Measurements from ENCODE around the gene CTSL.

Gene CTSL

DNA sequence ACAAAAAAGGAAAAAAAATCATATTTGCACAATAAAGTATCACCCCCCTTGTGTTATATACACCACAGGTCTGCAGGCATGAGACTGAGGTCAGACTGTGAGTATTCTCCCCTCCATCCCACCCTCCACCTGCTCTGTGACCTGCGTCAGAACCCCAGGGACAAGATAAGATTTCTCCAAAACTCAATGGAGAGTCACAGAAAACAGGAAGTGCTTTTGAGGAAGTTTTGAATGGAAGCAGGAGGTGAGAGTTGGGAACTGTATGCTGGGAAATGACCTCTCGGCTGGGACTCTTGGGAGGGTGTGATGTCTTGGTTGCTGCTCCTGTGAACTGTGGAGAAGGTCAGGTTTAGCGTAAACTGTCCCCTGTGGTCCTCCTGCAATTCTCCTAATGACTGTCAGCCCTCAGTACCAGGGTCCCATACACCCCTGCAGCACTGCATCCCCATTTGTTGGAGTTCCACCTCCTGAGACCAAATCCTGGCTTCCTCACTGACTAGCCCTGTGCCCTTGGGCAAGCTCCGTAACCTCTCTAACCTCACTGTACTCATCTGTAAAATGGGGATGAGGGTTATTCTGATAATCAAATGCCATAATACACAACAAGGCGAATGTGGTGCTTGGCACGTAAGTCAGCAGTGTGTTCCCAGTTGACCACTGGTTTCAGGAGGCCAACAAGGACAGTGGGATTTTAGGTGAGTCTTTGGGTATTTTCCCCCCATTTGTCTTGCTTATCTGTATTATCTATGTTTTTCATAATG, 6.9 kb upstream of the CTSL start:
- TF ChIP-seq, protein P1, sequence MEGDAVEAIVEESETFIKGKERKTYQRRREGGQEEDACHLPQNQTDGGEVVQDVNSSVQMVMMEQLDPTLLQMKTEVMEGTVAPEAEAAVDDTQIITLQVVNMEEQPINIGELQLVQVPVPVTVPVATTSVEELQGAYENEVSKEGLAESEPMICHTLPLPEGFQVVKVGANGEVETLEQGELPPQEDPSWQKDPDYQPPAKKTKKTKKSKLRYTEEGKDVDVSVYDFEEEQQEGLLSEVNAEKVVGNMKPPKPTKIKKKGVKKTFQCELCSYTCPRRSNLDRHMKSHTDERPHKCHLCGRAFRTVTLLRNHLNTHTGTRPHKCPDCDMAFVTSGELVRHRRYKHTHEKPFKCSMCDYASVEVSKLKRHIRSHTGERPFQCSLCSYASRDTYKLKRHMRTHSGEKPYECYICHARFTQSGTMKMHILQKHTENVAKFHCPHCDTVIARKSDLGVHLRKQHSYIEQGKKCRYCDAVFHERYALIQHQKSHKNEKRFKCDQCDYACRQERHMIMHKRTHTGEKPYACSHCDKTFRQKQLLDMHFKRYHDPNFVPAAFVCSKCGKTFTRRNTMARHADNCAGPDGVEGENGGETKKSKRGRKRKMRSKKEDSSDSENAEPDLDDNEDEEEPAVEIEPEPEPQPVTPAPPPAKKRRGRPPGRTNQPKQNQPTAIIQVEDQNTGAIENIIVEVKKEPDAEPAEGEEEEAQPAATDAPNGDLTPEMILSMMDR (IDR thresholded peaks at IDR 0.05; ENCODE audit: low read depth, low read length, missing control alignments) = no peak
- DNase-seq (ENCODE audit: low read depth) = no peak
- no peak overlapping the region for H3K4me3 ChIP-seq (ENCODE audit: low read depth, low read length)

DNA sequence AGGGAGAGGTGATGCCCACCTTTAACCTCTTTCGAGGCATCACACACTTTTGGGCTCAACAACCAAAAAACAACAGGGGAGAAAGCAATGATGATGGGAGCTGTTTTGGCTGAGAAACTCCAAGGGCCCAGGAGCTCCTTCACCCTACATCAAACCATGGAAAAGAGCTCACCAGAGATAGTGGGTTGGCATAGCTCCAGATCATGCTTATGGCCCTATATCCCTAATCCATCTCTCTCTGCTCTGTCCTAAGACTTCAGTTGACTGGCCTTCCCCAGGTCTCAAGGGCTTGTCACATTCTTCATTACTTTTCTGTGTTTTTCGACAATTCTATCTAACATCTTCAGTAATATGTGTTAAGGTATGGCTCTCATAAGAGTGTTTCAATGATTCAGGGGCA, 5.7 kb upstream of the CTSL start:
- no peak overlapping the region for H3K4me3 ChIP-seq (ENCODE audit: low read depth, low read length)
- TF ChIP-seq, protein P1 (IDR thresholded peaks at IDR 0.05; ENCODE audit: low read depth, low read length, missing control alignments) = no peak
- no peak for DNase-seq (ENCODE audit: low read depth)

- DNase-seq (ENCODE audit: low read depth) = no peak
- TF ChIP-seq, protein P1 (IDR thresholded peaks at IDR 0.05; ENCODE audit: low read depth, low read length, missing control alignments) = no peak
- H3K4me3 ChIP-seq (ENCODE audit: low read depth, low read length) = no peak overlapping the region
These were observed 3.4 kb upstream of the CTSL start for GRCh38 chr9:87722393-87723088.

GRCh38 chr9:87725356-87725899, 491 bp upstream of the CTSL start:
- TF ChIP-seq, protein P1 (IDR thresholded peaks at IDR 0.05; ENCODE audit: low read depth, low read length, missing control alignments) = no peak
- no peak overlapping the region for H3K4me3 ChIP-seq (ENCODE audit: low read depth, low read length)
- no peak for DNase-seq (ENCODE audit: low read depth)

DNA sequence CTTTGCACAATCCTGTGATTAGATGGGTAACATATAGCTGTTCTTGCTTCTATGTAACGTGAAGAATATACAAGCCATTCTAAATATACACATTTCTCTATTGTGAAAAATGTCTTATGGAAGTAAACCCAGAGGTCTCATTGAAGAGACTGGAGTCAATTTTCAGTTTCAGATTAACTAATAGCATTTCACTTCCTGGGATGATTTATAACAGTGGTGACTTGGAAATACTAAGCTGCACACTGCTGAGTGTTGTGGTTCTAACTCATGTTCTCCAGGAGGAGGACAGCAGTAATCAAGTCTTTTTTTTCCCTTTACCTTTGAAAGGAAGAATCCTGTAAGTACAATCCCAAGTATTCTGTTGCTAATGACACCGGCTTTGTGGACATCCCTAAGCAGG, 3.3 kb downstream of the CTSL start:
- no peak overlapping the region for H3K4me3 ChIP-seq (ENCODE audit: low read depth, low read length)
- DNase-seq (ENCODE audit: low read depth) = no peak
- TF ChIP-seq, protein P1 (IDR thresholded peaks at IDR 0.05; ENCODE audit: low read depth, low read length, missing control alignments) = no peak

GRCh38 chr9:87731321-87731720, 5.4 kb downstream of the CTSL start:
- DNase-seq (ENCODE audit: low read depth) = no peak
- no peak overlapping the region for H3K4me3 ChIP-seq (ENCODE audit: low read depth, low read length)
- TF ChIP-seq, protein P1 (IDR thresholded peaks at IDR 0.05; ENCODE audit: low read depth, low read length, missing control alignments) = no peak

Measured in GM12864 (cell line).